T-helper 2 cell treated with Interferon-gamma antibody and Interleukin-4, amounts not matched to agents 100 ng/mL and 5 ng/mL, for 36 hours (primary cell): ENCODE results near the gene PPARD. TPM values are rescaled to one million over a fixed set of nuclear protein-coding genes. Genes with fewer than 3 reads are reported as not detected.

Experiments used
- intact Hi-C: fragments of 100-400 bp; cut with micrococcal nuclease; formaldehyde crosslinking; loops from one replicate; pipeline ENCODE4 v1.15.1; 2023
- total RNA-seq: library from RNA; stranded (reverse); gene quantifications from 2 replicates; pipeline ENCODE4 v1.2.3, GENCODE V29; 2022

Gene PPARD
- total RNA-seq, 1 donor from 2014 or later = 18.0 TPM

- intact Hi-C loops = no loop called here
These were observed 123.3 kb downstream of the PPARD start for GRCh38 chr6:35465646-35466045.

DNA sequence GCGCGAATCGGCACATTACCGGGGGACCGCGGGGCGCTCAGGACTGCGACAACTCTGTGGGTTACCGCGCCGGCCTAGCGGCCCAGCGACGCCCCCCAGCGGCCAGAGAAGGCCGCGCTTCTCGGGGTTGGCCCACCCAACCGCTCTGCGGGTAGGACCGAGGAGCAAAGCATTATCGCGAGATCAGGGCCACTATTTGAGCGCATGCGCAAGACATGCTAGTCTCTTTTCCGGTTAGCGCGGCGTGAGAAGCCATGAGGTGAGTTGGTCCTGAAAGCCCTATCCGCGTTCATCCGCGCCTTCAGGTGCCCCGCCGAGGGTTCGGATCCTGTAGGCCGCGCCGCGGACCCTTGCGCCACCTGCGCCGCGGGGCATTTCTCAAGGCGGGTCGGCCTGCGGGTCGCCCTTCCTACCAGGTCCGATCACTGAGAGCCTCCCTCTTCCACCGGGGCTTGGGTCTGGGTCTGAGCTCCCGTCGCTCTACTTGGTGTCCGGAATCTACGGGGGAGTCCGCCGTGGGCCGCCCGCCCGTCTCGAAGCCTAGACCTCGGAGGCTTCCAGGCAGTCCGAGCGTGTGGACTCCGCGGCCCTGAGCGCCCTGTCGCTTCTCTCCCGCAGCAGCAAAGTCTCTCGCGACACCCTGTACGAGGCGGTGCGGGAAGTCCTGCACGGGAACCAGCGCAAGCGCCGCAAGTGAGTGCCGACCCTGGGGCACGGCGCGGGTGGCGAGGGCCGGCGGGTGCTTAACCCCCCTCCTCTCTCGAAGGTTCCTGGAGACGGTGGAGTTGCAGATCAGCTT lies 126.0 kb downstream of the PPARD start, which contains the start of gene RPL10A:
TSS of gene RPL10A (plus strand) at position 221 of the 799 bp plus-strand sequence. CDS start at position 255, 34 bp downstream.
- intact Hi-C loops = loop anchor here (1.0 kb wide), 4 partner anchors 16 to 171 kb away; partner anchors contain the start of genes DEF6, FANCE and PPARD

GRCh38 chr6:35468980-35469750 lies 126.8 kb downstream of the PPARD start:
- intact Hi-C loops = loop anchor here (1.0 kb wide), 4 partner anchors 17 to 172 kb away; partner anchors contain the start of genes DEF6, FANCE and PPARD

GRCh38 chr6:35469751-35470662 lies 127.6 kb downstream of the PPARD start:
- intact Hi-C loops = no loop called here

GRCh38 chr6:35470663-35471120 lies 128.3 kb downstream of the PPARD start:
- intact Hi-C loops = no loop called here

DNA sequence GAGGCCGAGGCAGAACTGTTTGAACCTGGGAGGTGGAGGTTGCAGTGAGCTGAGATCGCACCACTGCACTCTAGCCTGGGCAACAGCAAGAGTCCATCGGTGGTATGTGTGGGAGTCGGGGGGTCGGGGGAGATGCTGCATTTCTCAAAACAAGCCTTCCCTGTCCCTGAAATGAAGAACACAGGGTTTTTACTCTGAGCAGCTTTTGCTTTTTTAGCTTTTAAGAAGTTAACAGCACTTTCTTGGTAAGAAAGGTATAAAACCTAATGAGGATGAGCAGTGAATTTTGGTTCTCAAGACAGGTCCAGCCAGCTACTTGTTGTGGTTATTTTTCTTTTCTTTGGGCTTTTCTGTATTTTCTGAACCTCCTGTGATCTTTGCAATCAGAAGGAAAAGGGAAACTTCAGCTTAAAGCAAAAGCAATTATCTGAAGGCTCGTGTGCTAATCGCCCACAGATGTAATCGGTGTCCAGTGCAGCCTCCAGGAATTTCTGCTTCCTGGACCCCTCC lies 129.5 kb downstream of the PPARD start:
- intact Hi-C loops = no loop called here

DNA sequence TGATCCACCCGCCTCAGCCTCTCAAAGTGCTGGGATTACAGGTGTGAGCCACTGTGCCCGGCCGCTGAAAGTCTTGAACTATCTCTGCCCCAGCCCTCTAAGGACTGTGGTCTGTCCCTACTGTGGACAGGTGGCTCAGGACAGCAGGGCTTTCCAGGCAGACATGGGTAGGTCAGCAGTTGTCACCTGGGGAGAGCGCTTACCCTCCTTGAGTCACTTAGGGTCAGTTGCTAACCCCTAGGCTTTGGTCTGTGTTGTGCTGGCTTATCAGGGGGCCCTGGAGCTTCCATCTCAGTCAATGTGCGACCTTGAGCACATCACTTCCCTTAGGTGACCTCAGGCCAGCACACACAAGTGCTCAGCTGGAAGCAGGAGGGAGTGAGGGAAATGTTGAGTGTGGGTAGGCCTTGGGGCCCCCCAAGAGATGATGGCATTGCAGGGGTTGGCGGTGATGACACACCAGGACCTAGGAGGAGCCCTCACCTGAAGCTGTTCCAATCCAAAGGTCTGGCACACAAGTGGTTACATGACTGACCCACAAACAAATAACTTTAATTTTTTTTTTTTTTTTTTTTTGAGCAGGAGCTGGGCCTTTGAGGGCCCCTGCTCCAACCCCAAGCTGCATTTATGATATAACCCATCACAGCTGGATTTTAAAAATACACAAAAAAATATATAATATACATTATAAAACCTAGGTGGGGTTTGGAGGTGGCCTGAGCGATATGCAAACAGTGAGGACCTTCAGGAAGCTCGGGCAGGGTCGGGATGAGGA lies 130.9 kb downstream of the PPARD start:
- intact Hi-C loops = no loop called here

- intact Hi-C loops = no loop called here
These were observed 131.4 kb downstream of the PPARD start for GRCh38 chr6:35473850-35474130.

DNA sequence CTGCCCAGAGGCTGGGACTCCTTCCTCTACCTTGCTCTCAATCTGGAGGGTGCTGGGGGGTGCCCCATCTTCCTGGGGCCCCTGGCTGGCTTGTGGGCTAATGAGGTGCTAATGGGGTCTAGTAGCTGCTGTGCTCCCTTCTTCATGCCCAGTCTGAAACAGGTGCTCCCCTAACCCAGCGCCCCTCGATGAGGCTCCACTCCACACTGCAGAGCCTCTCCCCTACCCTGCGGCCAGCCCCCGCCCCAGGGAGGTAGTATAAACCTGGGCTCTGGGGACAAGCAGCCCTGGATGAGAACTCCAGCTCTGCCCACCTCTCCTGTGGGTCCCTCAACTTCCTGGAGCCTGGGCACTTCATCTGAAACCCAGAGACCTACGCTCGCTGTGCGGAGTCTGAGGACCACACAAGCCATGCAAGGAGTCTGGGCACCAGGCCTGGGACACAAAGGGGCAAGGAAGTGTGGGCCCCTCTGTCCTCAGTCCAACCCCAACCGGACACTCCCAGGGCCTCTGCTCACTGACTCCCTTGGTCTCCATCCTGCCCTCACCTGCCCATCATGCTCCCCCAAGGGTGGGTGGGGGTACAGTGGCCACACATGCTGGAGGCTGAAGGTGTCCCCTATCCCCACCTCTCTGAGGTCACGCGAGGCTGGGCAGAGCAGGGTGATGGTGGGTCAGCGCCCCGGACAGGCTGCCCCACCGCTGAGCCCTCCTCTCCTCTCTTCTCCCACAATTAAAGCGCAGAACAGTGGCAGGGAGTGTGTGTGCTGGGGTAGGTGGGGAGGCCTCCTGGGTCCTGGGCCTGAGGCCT lies 132.0 kb downstream of the PPARD start:
- intact Hi-C loops = no loop called here

- intact Hi-C loops = no loop called here
These were observed 132.7 kb downstream of the PPARD start for GRCh38 chr6:35474942-35475570.

DNA sequence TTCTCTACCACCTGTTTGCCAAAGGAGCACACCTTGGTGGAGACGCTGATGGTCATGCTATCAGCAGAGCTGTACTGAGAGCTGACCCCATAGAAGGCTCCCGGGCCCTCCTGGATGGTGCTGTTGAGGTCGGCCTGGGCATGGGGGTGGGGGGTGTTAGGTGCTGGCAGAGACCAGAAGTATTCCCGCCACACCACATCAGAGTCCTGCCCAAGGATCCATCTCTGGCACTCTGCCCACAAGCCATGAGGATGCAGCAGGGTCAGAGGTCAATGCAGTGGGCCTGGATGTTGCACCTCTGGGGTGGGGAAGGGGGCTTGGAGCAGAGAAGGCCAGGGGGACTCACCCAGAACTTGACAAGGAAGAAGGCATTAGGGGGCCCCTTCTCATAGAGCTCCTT lies 133.2 kb downstream of the PPARD start:
- intact Hi-C loops = no loop called here

DNA sequence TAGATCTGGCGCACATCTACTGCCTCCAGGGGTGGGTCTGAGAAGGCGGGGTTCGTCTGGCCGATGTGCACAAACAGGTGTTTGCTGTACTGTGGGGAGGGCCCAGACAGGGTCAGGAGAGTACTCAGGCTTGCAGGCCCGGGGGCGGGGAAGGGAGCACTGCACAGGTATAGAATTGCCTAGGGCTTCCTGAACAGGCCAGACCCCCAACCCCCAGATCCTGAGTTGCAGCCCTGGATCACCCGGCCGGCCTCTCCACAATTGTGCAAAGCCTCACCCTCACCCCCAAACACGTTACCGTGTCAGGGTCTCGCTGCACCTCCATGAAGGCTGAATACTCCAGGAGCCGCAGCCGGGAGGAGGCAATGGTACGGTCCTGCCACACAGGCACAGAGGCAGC lies 133.6 kb downstream of the PPARD start:
- intact Hi-C loops = no loop called here

GRCh38 chr6:35477028-35477427 lies 134.7 kb downstream of the PPARD start:
- intact Hi-C loops = no loop called here

Other genes with a start within 250 kb of the PPARD start
- gene TCP11, start 201.2 kb upstream of the PPARD start, total RNA-seq = not detected in 2 replicates
- gene SCUBE3, start 128.6 kb upstream of the PPARD start, total RNA-seq = not detected in 2 replicates
- gene ZNF76, start 82.8 kb upstream of the PPARD start, total RNA-seq = 39.2 and 40.7 TPM in 2 replicates
- gene DEF6, start 44.7 kb upstream of the PPARD start, total RNA-seq = 204 and 209 TPM in 2 replicates
- gene FANCE, start 109.8 kb downstream of the PPARD start, total RNA-seq = 14.9 and 15.4 TPM in 2 replicates
- 1,417 and 1,442 TPM in 2 replicates for gene RPL10A, start 125.8 kb downstream of the PPARD start, total RNA-seq
- gene TEAD3, start 154.5 kb downstream of the PPARD start, total RNA-seq = 0.14 and 0.23 TPM in 2 replicates
- not detected in 2 replicates for gene TULP1, start 170.3 kb downstream of the PPARD start, total RNA-seq